A673 (cell line): ENCODE results near the gene SORD.
"Not testable (repeated sequence)": the region's sequence is repeated elsewhere in the genome, so short reads cannot be mapped to it uniquely, and the experiment has no call there.

Source experiments
- EZH2 ChIP-seq: fragments of 200-600 bp; sonication (generic); IDR thresholded peaks from 2 replicates; pipeline ENCODE4 v1.6.1; 2017; ENCODE audit warnings: borderline replicate concordance, low read depth, mild to moderate bottlenecking, mixed read lengths, antibody characterized with exemption, low read length; ENCODE audit not compliant: poor library complexity, severe bottlenecking
- TF ChIP-seq, protein P1 (sequence below): fragments of 300-800, 200-600 bp; sonication (generic); conservative IDR thresholded peaks from 2 replicates; pipeline ENCODE4 v1.5.1; 2017; ENCODE audit warnings: low read depth, mild to moderate bottlenecking, antibody characterized with exemption, low read length, moderate library complexity, mixed read lengths

- TF ChIP-seq, protein P1, sequence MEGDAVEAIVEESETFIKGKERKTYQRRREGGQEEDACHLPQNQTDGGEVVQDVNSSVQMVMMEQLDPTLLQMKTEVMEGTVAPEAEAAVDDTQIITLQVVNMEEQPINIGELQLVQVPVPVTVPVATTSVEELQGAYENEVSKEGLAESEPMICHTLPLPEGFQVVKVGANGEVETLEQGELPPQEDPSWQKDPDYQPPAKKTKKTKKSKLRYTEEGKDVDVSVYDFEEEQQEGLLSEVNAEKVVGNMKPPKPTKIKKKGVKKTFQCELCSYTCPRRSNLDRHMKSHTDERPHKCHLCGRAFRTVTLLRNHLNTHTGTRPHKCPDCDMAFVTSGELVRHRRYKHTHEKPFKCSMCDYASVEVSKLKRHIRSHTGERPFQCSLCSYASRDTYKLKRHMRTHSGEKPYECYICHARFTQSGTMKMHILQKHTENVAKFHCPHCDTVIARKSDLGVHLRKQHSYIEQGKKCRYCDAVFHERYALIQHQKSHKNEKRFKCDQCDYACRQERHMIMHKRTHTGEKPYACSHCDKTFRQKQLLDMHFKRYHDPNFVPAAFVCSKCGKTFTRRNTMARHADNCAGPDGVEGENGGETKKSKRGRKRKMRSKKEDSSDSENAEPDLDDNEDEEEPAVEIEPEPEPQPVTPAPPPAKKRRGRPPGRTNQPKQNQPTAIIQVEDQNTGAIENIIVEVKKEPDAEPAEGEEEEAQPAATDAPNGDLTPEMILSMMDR: not testable (repeated sequence)
- not testable (repeated sequence) for TF ChIP-seq EZH2
Measured at GRCh38 chr15:45004590-45005175, 18.3 kb upstream of the SORD start.
